Measurements from ENCODE around the gene NOL4L. TPM values are rescaled to one million over a fixed set of nuclear protein-coding genes. Genes with fewer than 3 reads are reported as not detected.
"Not testable (repeated sequence)": the region's sequence is repeated elsewhere in the genome, so short reads cannot be mapped to it uniquely, and the experiment has no call there.

NOL4L gene
- total and polyA plus RNA-seq, 11 donors: 2.6 to 15.0 (median 6.7) TPM

- H3K27ac ChIP-seq: no peak overlapping the region
- DNase-seq: no peak
- H3K36me3 ChIP-seq: no peaks in the 10 kb centered on the region
- no peaks in the 10 kb centered on the region for H3K27me3 ChIP-seq
- TF ChIP-seq, protein P1, sequence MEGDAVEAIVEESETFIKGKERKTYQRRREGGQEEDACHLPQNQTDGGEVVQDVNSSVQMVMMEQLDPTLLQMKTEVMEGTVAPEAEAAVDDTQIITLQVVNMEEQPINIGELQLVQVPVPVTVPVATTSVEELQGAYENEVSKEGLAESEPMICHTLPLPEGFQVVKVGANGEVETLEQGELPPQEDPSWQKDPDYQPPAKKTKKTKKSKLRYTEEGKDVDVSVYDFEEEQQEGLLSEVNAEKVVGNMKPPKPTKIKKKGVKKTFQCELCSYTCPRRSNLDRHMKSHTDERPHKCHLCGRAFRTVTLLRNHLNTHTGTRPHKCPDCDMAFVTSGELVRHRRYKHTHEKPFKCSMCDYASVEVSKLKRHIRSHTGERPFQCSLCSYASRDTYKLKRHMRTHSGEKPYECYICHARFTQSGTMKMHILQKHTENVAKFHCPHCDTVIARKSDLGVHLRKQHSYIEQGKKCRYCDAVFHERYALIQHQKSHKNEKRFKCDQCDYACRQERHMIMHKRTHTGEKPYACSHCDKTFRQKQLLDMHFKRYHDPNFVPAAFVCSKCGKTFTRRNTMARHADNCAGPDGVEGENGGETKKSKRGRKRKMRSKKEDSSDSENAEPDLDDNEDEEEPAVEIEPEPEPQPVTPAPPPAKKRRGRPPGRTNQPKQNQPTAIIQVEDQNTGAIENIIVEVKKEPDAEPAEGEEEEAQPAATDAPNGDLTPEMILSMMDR (IDR thresholded peaks at IDR 0.05): no peak
- TF ChIP-seq POLR2A (IDR thresholded peaks at IDR 0.05): no peak
- WGBS, 4 donors: 47 to 73% (median 60%) methylated on average over 7 of the region's 7 CpGs
- no peaks in the 10 kb centered on the region for H3K9me3 ChIP-seq
- ATAC-seq: no peak
- peaks cover 0 to 11% (median 0%) of the 10 kb centered on the region in 12 donors for H3K4me1 ChIP-seq
- intact Hi-C loops (cut with DNase I): no loop called here
- H3K4me3 ChIP-seq: no peak overlapping the region
These were observed 13.5 kb upstream of the NOL4L start for GRCh38 chr20:32598606-32599005.

DNA sequence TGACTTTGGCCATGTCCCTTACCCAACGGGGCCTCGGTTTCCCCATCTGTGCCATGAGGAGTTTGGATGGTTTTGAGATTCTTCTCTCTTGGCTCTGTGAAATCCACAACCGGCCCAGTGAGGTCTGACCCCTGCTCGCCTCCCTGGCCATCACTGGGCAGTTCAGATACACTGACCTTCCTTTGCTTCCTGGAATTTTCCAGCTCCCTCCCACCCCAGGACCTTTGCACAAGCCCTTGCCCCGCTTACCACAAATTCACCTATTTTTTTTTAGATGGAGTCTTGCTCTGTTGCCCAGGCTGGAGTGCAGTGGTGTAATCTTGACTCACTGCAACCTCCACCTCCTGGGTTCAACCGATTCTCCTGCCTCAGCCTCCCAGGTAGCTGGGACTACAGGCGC lies 12.6 kb upstream of the NOL4L start:
- 77 to 94% (median 78%) methylated on average over 7 of the region's 7 CpGs for WGBS, 4 donors
- no peak for DNase-seq

DNA sequence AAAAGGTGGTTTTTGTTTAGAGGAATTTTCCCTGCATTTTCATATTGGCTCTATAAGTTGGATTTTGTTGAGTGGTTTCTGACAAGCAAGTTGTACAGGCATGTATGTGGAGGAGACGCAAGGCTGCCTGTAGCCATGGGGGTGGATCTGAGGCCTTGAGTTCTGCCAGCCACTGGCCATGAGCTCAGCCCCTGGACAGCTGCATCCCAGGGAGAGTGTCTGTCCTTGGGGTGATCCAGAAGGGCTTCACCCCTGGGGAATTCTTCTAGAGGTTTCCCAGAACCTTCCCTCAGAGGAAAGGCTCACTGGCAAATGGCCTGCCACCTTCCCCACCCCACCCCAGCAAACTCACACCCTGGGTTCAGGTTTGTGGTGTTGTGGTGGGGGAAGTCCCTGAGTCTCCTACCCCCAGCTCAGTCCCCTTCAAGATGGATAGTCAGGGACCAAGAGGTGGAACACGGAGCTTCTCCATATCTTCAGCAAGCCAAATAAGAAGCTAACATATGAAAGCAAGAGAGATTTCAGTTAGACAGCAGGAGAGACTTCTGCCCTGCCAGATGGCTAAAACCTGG lies 11.6 kb upstream of the NOL4L start:
- H3K9me3 ChIP-seq: no peaks in the 10 kb centered on the region
- H3K4me1 ChIP-seq: no peaks in the 10 kb centered on the region
- TF ChIP-seq, protein P1 (IDR thresholded peaks at IDR 0.05): no peak
- no peak for TF ChIP-seq POLR2A (IDR thresholded peaks at IDR 0.05)
- no peak for ATAC-seq
- H3K27ac ChIP-seq: no peak overlapping the region
- no peaks in the 10 kb centered on the region for H3K27me3 ChIP-seq
- H3K36me3 ChIP-seq: no peaks in the 10 kb centered on the region
- no peak for DNase-seq
- 66 to 96% (median 74%) methylated on average over 2 of the region's 2 CpGs for WGBS, 4 donors
- intact Hi-C loops (cut with DNase I): no loop called here
- no peak overlapping the region for H3K4me3 ChIP-seq

More for the DNA sequence above, 12.6 kb upstream of the NOL4L start:
- Histone ChIP-seq H3K4me1 (peaks cover 0 to 4% (median 0%) of the 10 kb centered on the region in 12 donors), H3K9me3 (no peaks in the 10 kb centered on the region), H3K27ac (no peak overlapping the region), H3K4me3 (no peak overlapping the region), H3K36me3 (no peaks in the 10 kb centered on the region), H3K27me3 (no peaks in the 10 kb centered on the region)
- no peak for TF ChIP-seq POLR2A (IDR thresholded peaks at IDR 0.05)
- TF ChIP-seq, protein P1 (IDR thresholded peaks at IDR 0.05): no peak
- no peak for ATAC-seq
- intact Hi-C loops (cut with DNase I): no loop called here

DNA sequence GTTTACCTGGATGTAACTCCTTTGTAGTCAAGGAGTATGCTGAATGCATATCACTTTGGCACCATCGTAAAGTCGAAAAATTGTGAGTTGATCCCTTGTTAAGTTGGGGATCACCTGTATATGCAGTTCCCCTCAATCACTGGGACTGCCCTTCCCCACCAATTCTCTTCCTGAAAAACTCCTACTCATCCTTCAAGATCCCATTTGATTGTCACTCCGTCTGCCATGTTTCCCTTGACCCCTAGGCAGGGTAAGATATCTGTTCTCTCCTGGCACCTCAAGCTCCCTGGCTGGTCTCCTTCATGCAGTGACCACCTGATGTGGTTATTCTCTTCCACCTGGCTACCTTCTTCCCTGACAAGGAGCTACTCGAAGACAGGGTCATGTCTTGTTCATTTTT lies 10.0 kb upstream of the NOL4L start:
- no peaks in the 10 kb centered on the region for H3K36me3 ChIP-seq
- no peaks in the 10 kb centered on the region for H3K27me3 ChIP-seq
- TF ChIP-seq, protein P1 (IDR thresholded peaks at IDR 0.05): no peak
- no peak for TF ChIP-seq POLR2A (IDR thresholded peaks at IDR 0.05)
- ATAC-seq (no peak), DNase-seq (no peak)
- 85 to 91% (median 88%) methylated on average over 4 of the region's 4 CpGs for WGBS, 4 donors
- no peaks in the 10 kb centered on the region for H3K4me1 ChIP-seq
- no peak overlapping the region for H3K4me3 ChIP-seq
- H3K27ac ChIP-seq: no peak overlapping the region
- H3K9me3 ChIP-seq: no peaks in the 10 kb centered on the region
- intact Hi-C loops (cut with DNase I): no loop called here

GRCh38 chr20:32594669-32595068 lies 9.5 kb upstream of the NOL4L start:
- H3K27ac ChIP-seq; DNase-seq; H3K4me3 ChIP-seq; H3K4me1 ChIP-seq; intact Hi-C loops (cut with DNase I); H3K36me3 ChIP-seq; ATAC-seq; H3K27me3 ChIP-seq; H3K9me3 ChIP-seq: not testable (repeated sequence)
- WGBS, 4 donors: 92 to 96% (median 95%) methylated on average over 5 of the region's 5 CpGs
